GM18867 (cell line): Measurements from ENCODE around the gene PSMB2.
"Not testable (repeated sequence)": the region's sequence is repeated elsewhere in the genome, so short reads cannot be mapped to it uniquely, and the experiment has no call there.

Experiments used
- ATAC-seq: cut with Tn5 transposase; IDR thresholded peaks from one replicate; pipeline ENCODE4 v1.9.1; 2021; ENCODE audit warnings: mild to moderate bottlenecking, moderate library complexity; ENCODE audit not compliant: unreplicated experiment

The PSMB2 gene

DNA sequence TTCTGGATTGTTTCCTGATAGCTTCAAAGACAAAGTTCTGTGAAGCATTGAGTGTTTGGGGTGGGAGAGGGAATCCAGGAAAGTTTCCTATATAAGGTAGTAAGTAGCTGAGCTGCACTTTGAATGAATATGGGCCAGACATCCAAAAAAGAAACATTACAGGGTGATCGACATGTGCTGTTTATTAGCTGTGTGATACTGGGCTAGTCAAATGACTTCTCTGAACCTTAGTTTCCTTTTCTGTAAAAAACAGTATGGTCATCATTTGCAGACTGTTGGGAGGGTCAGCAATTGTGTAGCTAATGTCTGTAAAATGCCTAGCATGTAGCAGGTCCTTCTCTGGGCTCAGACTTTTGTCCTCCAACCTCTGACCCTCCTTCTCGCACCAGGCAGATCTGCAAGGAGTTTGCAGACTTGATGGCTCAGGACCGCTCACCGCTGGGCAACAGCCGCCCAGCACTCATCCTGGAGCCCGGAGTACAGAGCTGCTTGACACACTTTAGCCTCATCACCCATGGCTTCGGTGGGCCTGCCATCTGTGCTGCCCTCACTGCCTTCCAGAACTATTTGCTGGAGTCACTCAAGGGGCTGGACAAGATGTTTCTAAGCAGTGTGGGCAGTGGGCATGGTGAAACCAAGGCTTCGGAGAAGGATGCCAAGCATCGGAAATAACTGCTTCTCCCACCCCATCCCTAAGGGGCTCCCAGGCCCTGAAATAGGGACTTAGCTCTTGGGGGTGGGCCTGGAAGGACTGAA is 47.1 kb downstream of the PSMB2 start:
- no peak for ATAC-seq

- ATAC-seq = no peak
Measured at GRCh38 chr1:35592991-35593769, 48.1 kb downstream of the PSMB2 start.

DNA sequence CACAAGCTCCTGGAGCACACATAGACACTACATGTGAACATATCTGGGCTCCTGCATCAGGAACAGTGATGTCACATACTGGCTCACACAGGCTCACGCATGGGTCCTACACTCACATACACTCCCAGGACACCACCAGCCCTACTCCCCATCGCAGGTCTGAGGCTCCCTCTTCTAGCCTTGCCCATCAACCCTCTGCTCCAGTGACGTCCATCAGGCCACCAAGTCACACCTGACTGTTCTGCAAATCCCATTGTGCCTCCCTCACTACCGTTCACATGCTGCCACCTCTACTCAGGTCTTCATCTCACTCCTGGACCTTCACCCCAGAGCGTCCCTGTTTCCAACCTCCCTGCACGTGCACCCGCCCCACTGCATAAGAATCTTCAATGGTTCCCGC is 50.1 kb downstream of the PSMB2 start:
- ATAC-seq = no peak

DNA sequence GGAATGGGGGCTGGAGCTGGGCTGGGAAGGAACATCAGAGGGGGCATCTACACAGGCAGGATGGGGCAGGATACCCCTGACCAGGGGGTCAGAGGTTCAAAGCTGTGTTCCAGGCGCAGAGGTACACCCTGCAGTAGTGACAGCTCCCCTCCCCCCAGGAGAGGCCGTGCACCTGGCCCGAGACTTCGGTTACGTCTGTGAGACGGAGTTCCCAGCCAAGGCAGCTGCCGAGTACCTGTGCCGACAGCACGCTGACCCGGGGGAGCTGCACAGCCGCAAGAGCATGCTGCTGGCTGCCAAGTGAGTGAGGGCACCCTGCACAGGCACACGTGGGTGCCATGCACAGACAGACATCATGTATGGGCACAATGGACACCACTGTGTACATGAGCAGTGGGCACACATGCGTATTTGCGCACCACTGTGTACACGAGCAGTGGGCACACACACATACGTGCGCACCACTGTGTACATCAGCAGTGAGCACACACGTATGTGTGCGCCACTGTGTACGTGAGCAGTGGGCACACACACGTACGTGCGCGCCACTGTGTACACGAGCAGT is 50.8 kb downstream of the PSMB2 start:
- ATAC-seq = no peak

DNA sequence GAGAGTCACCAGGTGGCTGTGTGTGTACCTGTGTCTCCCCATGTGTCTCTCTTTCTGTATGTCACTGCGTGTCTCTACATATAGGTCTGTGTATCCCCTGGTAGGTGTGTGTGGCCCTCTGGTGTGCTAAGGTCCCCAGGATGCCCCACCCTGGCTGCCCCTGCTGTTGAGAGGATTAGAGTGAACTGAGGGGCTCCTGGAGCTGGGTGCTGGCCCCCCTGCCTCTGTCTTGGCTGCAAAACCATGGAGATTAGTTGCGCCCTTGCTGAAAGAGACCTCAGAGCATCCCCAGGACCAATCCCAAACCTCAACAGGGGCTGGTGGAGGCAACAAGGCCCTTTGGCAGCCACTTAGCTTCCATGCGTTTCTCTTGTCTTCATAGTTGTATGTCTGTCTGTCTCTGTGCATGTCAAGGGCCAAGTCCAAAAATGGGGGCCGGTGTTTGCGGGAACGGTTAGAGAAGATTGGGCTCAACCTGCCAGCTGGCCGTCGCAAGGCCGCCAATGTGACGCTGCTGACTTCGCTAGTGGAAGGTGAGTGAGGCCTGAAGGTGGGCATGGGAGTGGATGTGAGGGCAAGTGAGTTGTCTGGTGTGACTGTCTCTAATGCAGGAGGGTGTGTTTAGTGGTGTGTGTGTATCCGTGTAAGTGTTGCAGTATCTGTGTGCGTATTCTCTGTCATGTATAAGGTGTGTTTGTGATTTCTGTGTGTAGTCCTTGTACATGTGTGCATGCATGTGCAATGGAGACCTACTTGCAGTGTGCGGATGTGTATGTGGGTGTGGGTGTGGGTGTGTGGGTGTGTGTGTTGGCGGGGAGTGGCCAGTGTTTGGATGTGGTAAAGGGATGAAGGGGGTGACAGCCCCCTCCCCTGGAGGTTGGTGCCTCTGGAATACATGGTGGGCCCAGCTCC is 51.6 kb downstream of the PSMB2 start:
- no peak for ATAC-seq

GRCh38 chr1:35588197-35588910 is 53.0 kb downstream of the PSMB2 start:
- ATAC-seq = no peak

- ATAC-seq = no peak
Measured at GRCh38 chr1:35587736-35588135, 53.6 kb downstream of the PSMB2 start.

DNA sequence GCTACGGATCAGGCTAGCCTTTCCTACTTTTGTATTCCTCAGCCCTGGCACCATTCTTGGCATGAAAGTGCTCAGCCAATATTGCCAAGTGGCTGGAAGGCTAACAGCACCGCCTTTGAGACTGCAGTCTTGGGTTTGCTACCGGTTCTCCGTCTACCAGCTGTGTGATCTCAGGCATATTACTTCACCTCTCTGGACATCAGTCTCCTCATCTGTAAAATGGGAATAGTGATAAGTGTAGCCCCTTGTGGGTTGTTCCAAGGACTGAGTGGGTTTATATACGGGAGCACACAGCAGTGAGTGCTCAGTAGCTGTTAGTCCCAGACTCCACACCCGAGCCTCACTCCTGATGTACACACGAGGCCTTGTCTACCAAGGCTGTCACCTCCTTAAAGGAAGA is 54.5 kb downstream of the PSMB2 start:
- ATAC-seq = no peak

GRCh38 chr1:35585805-35586204 is 55.5 kb downstream of the PSMB2 start:
- ATAC-seq = not testable (repeated sequence)

GRCh38 chr1:35585281-35585680 is 56.0 kb downstream of the PSMB2 start:
- no peak for ATAC-seq

DNA sequence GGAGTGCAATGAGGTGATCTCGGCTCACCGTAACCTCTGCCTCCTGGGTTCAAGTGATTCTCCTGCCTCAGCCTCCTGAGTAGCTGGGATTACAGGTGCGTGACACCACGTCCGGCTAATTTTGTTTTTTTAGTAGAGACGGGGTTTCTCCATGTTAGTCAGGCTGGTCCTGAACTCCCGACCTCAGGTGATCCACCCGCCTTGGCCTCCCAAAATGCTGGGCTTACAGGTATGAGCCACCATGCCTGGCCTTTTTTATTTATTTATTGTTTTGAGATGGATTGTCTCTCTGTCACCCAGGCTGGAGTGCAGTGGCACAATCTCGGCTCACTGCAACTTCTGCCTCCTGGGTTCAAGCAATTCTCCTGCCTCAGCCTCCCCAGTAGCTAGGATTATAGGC is 59.7 kb downstream of the PSMB2 start:
- ATAC-seq = not testable (repeated sequence)

DNA sequence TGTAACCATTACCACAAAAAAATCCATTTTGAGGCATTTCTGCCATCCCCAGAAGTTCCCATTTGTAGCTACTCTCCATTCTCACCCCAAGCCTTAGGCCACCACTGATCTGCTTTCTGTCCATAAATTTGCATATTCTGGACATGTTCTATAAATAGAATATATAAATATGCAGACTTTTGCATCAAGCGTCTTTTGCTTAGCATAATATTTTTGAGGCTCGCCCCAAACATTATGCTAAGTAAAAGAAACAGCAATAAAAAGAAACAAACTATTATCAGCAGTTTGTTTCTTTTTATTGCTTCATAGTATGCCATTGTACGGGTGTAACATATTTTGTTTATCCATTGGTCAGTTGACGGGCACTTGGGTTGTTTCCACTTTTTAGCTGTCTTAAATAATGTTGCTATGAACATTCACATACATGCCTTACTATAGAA is 60.4 kb downstream of the PSMB2 start:
- no peak for ATAC-seq

- peak; percentile 75 for ATAC-seq
Measured at GRCh38 chr1:35577071-35577998, 64.0 kb downstream of the PSMB2 start.

GRCh38 chr1:35576766-35577070 is 64.6 kb downstream of the PSMB2 start:
- not testable (repeated sequence) for ATAC-seq

DNA sequence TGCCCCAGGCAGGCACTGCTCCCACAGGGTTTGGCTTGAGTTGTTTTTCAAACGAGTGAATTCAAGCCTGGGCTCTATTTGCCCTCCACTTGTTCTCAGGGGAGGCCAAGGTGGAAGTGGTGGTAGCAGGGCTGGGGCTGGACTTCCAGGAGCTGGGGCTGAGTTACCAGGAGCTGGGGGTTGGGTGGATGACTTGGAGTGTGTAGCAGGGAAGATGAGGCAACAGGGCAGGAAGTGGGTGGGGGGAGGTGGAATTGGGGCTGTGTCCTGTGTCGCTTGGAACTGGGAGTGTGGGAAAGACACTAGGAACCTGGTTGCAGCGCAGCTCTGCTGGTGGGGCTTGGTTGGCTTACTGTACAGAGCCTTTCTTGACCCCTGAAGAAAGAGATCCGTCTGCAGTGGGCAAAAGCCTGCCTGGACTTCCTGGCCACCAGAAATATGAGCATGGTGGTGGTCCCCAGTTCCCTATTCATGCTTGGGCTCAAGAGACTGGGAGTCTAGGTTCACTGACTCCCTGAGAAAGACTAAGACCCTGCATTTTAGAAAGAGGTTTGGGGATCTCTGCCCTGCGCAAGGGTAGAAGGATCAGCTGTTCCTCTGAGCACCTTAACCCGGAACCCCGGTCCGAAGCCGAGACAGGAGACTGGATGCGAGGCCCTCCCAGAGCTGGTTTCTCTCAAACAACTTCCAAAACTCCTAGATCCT is 65.1 kb downstream of the PSMB2 start:
- ATAC-seq = no peak

GRCh38 chr1:35575416-35575958 is 65.8 kb downstream of the PSMB2 start:
- no peak for ATAC-seq

DNA sequence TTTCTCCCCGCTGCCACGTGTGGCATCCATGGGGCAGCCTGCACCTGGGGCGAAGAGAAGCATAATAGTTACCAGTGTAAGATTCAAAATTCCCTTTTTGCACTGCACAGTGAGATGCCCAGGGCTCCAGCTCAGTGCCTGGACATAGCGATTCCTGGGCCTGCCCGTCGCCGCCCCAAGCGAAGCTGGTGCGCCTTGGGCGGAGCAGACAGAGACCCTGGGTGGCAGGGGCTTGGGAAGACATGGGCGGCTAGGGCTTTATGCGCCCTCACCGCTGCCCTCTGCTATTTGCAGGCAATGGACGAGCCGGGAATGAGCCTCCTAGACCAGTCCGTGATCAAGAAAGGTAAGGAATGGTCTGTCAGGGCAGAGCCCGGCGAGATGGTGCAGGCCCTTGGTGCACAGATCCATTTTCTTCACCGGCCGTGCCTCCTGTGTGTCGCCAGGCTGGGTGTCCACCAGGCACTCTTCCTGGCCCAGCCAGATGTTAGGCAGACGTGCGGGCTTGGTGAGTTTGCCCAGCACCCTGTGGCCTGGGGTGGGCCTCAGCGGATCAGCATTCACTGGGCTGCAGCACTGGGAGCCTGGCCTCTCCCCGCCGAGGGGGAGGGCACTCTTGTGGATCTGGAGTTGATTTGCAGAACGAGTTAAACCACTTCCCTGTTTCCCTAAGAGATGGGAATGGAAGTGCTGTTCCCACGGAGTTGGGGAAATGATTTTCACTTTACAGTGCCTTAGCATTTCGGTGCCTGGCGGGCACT is 66.5 kb downstream of the PSMB2 start:
- no peak for ATAC-seq
